ENCODE measurements around the gene RASGRF1.
A peak's percentile ranks its signal among the peaks of the same experiment; 100 is the strongest.
"Not testable (repeated sequence)": the region's sequence is repeated elsewhere in the genome, so short reads cannot be mapped to it uniquely, and the experiment has no call there.

RASGRF1 gene

DNA sequence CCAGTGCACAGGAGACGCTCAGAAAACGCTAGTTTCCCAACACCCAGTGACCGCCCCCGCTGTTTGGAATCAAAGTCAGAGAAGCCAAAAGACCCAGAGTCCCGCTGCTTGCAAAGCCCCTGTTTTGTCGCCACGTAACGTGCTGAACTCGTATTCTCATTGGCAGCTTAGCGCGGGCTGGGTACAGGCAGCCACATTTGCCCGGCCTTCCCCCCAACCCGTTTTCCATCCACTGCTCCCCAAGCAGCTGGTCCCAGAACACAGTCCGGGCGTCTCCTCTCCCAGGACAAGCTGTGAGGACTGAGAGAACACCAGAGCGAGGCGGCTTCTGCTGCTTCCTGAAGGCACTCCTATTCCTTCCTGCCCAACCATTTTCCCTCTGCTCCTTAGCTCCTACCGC lies 54.8 kb downstream of the RASGRF1 start:
- DNase-seq, result no peak

DNA sequence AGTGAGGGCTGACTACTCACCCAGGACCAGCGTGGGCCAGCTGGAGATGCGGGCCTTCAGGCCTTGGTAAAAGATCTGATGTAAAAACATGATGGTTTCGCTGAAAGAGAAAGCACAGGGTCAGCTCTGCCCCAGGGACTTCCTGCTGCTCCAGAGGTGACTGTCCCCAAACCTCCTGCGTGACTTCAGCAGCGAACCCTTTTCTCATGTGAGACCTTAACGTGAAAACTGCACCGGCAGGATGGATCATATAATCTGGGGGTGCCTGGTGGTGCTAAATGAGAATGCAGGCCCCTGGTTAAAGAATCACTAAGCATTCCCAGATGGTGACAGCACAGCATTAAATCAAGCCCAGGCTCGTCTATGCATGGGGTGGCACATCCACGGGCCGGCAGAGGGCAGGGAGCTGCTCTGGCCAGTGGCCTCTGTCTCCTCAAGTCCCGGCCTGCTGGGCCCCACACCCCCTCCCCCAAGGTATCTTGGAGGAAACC lies 55.4 kb downstream of the RASGRF1 start:
- no peak for DNase-seq

DNA sequence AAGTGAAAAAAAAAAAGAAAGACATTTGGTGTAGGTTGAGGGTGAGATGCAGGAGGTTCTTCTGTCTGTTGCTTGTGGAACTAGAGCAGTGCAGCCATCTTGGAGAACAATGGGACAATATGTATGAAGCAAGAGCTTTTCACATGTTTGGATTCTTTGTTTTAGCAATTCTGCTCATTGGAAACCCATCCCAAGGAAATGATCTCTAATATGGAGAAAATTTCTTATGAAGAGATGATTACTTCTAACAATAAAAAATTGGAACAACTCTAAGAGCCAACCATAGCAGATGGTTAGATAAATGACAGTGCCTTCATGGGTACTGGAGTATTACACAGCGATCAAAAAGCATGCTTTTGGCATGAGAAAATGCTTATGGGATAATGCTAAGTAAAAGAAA lies 56.3 kb downstream of the RASGRF1 start:
- no peak for DNase-seq

- no peak for DNase-seq
Measured at GRCh38 chr15:79032656-79033055, 57.9 kb downstream of the RASGRF1 start.

DNA sequence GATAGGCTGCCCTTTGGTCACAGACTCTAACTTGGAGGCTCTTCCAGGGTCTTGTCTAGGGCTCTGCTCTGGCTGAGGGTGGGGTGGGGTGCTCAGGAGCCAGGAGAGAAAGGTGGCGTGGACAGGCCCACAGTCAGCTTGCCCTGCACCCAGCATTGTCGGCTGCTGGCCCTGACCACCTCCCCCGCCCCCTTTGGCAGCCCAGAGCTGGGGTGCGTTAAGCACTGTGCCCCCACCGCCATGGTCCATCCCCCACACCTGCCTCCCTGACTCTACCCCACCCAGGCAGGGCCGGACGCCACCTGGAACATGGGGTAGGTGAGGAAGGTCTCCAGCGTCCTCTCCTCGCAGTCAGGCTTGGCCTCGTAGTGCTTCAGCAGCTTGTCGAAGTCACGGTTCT lies 58.8 kb downstream of the RASGRF1 start:
- DNase-seq, result no peak

- DNase-seq, result no peak
Measured at GRCh38 chr15:79031201-79031600, 59.4 kb downstream of the RASGRF1 start.

DNA sequence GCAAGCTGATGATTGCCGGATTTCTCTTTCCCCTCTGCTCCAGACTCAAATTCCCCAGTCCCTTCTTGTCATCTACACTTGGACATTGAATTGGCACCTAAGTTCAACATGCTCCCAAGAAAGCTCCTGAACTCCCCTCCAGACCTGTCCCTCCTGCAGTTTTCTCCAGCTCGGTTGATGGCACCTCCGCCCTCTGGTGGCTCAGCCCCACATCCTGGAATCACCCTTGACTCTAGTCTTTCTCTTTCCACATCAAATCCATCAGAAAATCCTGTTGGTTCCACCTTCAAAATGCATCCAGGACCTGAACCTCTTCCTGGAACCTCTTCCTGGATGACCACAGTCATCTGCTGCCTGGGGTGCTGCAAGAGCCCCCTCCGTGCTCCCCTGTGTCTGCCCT lies 60.1 kb downstream of the RASGRF1 start:
- DNase-seq, result no peak

GRCh38 chr15:79028411-79028964 lies 62.1 kb downstream of the RASGRF1 start:
- peak; percentile 38 for DNase-seq

GRCh38 chr15:79027532-79028410 lies 62.8 kb downstream of the RASGRF1 start:
- DNase-seq, result no peak

- DNase-seq, result no peak
Measured at GRCh38 chr15:79025802-79026201, 64.8 kb downstream of the RASGRF1 start.

- DNase-seq, result no peak
Measured at GRCh38 chr15:79025201-79025600, 65.4 kb downstream of the RASGRF1 start.

GRCh38 chr15:79024493-79024892 lies 66.1 kb downstream of the RASGRF1 start:
- not testable (repeated sequence) for DNase-seq

DNA sequence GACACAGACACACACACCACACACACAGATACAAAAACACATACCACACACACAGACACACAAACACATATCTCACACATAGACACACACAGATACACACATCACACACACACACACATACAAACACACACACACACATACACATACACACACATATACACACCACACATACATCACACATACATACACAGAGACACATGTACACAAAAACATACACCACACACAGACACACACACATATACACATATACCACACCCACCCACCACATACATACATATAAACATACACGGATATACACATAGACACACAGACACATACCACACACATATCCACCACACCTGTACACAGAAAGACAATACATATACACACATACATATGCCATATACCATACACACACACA lies 66.7 kb downstream of the RASGRF1 start:
- no peak for DNase-seq

GRCh38 chr15:79023546-79023890 lies 67.1 kb downstream of the RASGRF1 start:
- DNase-seq, result no peak

DNA sequence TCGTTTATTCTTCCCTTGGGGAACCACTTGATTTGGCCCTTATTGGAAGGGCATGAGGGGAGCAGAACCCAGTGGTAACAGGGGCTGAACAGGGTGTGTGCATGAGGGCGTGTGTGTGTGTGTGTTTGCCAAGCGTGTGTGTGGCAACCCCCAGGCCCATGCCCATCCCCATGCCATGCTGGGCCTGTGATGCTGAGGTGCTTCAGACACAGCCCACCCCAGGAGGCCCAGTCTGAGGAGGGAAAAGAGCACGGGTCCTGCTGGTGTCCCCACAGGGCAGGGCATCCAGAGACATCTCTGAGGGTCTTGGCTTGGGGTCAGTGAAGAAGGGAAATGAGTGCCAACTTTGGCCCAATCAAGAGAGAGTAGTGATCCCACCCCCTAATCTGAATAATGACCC lies 71.6 kb downstream of the RASGRF1 start:
- DNase-seq, result no peak

GRCh38 chr15:79017953-79018352 lies 72.6 kb downstream of the RASGRF1 start:
- DNase-seq, result no peak

DNA sequence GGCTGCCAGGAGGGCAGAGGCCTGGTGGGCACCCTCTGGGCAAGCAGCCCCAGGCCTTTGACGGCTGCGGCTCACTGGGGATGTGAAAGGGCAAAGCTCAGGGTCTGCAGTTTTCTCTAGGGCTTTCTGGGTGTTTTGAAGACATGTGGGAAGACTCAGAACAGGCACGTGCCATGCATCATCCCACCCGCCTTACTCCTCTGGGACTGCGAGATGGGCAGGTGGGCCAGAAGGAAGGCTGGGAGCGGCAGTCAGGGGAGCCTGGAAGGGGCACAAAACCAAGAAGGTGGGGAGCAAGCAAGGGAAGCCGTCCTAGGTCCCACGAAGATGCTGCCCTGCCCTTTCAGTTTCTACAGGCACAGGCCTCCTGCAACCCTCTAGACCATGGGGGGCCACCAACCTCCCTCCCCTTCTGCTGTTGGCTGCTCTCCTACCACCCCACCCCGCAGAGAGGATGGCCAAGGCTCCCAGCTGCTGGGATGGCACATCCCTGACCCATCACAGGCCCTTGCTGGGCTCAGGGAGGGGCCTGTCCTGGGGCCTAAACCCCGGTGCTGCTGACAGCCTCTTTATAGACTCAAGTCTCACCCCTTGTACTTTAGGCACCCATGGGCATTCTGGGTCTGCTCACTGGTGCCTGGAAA lies 73.9 kb downstream of the RASGRF1 start:
- DNase-seq, result no peak

- DNase-seq, result no peak
Measured at GRCh38 chr15:79015416-79015815, 75.2 kb downstream of the RASGRF1 start.

DNA sequence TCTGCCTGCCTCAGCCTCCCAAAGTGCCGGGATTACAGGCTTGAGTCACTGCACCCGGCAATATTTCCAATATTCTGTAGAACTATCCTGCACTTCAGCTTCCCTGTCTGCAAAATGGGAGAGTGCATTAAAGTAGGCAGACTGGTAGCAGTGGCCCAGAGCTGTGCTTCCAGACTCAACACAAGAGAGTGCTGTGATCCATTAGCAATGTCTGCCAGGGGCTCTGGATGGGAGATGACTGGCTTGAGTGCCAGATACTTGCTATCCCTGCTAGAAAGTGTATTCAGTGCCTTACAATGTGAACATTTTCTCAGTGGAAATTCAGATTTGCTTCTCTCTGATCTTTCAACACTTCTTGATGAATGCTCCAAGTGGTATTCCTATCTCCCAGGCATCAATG lies 80.3 kb downstream of the RASGRF1 start:
- no peak for DNase-seq

DNA sequence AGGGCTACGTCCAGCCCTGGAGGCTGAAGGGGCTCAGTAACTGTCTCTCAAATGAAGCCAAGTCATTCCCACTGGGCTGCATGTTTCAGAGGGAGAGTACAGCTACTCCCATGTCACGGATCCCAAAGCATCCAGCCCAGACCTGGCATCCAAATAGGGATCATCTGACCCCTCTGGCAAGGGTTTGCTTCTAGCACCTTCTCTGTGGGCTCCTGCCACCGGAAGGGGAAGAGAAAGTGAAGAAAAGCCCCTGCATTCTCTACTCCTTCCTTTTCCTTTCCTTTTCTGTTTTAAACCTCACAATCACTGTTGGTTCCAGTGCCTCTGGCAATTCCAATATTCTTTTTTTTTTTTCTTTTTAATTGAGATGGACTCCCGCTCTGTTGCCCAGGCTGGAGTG lies 81.2 kb downstream of the RASGRF1 start:
- no peak for DNase-seq

DNA sequence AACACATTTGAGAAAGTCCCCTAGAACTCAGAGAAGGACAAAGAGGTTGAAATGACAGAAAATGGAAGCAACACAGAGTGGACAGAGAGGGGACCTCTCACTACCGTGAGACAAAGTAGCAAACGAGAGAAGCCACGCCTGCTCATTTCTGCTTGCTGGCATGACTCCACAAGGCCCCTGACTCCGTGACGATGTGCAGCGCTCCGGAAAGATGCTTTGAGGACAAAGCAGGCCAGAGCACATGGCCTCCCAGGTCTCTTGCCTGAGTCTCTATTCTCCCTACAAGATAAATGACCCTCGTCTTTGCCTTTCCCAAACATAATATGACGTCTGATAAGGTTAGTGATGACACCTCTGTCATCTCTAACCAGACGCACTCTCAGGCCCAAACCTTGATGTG lies 81.9 kb downstream of the RASGRF1 start:
- DNase-seq, result no peak

- DNase-seq, result no peak
Measured at GRCh38 chr15:79007066-79007465, 83.5 kb downstream of the RASGRF1 start.

GRCh38 chr15:79006071-79006470 lies 84.5 kb downstream of the RASGRF1 start:
- DNase-seq, result no peak

DNA sequence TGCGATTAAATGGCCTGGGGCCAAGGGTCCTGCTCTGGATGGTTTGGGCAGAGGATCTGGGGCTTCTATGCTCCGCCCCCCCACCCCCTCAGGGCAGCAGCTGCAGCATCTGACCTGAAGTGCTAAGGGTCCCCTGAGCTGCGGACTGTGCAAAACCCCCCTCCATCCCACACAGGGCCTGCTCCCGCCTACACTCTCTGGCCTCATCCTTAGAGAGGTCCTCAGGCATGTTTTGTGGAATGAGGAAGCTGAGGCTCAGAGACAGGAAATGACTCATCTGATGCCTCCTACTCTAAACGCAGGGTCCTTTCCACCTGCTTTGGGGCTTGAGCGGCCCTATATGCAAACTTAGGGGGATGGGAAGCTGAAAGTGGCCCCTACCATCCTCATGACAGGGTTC lies 86.2 kb downstream of the RASGRF1 start:
- no peak for DNase-seq
